IPS-NIHi7 (cell line): ENCODE results near the gene NKTR.

Experiments
- DNase-seq: peaks from one replicate; pipeline ENCODE4 v3.0.0; 2012; ENCODE audit warnings: mixed read lengths; ENCODE audit errors: extremely low spot score

The NKTR gene

DNA sequence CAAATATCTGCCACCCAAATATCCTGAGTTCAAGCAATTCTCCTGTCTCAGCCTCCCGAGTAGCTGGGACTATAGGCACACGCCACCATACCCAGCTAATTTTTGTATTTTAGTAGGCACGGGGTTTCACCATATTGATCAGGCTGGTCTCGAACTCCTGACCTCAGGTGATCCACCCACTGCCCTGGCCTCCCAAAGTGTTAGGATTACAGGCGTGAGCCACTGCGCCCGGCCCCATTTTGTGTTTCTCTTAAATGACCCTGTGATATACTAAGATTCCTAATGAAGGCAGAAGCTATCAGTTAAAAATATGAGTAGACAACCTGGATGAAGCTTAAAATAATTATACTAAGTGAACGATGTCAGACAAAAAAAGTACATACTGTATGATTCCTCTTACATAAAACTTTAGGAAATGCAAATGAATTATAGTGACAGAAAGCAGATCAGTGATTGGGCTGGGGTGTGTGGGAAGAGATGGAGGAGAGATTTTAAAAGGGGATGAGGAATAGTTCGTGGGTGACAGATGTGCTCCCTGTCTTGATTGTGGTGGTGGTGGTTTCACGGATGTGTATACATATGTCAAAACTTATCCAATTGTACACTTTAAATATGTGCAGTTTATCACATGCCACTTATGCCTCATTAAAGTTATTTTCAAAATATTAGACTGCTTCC lies 81.0 kb downstream of the NKTR start:
- no peak for DNase-seq

DNA sequence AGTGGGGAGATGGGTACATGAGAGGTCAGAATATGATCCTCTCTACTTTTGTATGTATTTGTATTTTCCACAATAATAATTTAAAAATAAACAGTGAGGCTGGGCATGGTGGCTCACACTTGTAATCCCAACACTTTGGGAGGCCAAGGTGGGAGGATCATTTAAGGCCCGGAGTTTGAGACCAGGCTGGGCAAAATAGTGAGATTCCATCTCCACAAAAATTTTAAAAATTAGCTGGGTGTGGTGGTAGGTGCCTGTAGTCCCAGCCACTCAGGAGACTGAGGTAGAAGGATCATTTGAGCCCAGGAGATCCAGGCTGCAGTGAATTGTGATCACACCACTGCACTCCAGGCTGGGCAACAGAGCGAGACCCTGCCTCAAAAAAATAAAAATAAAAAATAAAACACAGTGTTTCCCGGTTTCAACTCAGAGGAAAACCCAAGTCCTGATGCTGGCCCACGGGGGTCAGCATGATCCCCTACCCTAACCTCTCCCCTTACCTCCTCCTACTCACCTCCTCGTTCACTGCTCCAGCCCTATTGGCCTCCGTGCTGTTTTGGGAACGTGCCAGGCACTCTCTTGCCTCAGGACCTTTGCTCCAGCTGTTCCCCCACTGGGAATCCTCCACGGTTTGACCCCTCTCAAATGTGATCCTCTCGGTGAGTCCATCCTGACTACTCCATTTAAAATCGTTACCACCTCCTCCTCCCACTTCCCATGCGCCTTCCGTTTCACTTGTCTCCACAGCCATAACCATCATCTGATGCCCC lies 82.0 kb downstream of the NKTR start:
- no peak for DNase-seq

DNA sequence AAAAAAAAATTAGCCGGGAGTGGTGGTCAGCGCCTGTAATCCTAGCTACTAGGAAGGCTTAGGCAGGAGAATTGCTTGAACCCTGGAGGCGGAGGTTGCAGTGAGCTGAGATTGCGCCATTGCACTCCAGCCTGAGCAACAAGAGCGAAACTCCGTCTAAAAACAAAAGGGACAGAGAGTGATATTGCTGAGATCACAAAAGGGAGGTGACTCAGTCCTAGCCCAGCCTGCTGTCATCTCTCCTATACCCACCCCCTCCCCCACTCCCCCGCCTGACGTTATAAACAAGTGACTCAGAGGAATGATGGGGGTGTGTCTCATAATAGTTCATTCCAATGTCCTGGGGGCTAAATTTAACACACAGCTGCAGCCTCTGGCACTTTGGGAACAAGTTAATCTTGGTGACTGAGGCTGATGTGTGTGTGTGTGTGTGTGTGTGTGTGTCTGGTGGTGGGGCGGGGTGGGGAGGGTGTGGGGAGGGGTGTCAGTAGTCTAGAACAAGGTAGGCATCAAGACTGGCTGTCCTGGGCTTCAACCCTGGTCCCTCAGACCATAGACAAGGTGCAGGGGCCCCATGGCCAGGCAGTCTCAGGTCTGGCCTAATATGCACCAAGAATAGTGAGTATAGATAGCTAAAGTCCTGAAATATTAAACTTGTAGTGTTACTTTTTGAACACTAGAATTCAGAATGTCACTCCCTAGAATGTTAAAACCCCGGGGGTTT lies 83.6 kb downstream of the NKTR start:
- peak; percentile 76 for DNase-seq

DNA sequence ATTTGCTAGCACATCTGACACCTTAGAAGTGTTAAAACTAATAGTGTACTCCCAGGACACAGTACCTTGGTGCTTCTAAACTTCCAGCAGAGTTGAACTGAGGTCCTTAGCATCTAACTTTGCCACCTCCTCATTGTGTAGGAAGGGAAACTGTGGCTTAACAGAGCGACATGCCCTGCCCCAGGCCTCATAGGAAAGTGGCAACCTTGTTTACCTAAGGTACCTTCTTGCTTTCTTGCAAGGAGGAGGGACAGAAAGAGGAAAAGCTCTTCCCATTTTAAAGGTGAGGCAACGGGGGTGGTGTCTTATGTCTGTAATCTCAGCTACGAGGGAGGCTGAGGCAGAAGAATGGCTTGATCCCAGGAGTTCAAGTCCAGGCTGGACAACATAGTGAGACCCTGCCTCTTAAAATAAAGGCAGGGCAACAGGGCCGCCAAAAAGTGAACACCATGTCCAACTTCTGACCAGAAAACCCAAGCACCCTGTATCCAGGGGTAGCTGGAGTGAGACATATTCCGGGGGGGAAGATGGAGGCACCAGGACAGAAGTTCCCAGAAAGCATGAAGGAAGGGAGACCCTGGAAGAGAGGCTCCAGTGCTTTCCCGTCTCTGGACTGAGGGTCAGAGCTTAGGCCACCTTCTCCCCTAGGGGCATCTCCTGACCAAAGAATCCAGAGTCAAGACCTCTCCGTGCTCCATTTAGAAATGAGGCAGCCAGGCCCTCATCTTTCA lies 84.3 kb downstream of the NKTR start:
- no peak for DNase-seq

DNA sequence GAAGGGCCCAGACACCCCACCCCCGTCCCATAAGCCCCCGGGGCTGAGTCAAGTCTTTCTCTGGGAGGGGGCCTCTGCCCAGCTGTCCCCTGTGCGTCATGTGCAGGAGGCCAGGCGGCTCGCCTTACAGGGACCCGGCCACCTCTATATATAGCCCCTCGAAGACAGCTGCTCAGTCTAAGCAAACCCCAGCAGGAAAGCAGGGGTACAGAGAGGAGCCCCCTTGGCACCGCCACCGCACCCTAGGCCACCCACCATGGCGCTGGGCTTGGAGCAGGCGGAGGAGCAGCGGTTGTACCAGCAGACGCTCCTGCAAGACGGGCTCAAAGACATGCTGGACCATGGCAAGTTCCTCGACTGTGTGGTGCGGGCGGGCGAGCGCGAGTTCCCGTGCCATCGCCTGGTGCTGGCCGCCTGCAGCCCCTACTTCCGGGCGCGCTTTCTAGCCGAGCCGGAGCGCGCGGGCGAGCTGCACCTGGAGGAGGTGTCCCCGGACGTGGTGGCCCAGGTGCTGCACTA lies 84.9 kb downstream of the NKTR start, which contains the start of gene KLHL40:
Gene KLHL40, plus strand, starts transcription at position 175 of the 519 bp plus-strand sequence. Its CDS starts 82 bp downstream, at position 257.
- DNase-seq, result no peak

DNA sequence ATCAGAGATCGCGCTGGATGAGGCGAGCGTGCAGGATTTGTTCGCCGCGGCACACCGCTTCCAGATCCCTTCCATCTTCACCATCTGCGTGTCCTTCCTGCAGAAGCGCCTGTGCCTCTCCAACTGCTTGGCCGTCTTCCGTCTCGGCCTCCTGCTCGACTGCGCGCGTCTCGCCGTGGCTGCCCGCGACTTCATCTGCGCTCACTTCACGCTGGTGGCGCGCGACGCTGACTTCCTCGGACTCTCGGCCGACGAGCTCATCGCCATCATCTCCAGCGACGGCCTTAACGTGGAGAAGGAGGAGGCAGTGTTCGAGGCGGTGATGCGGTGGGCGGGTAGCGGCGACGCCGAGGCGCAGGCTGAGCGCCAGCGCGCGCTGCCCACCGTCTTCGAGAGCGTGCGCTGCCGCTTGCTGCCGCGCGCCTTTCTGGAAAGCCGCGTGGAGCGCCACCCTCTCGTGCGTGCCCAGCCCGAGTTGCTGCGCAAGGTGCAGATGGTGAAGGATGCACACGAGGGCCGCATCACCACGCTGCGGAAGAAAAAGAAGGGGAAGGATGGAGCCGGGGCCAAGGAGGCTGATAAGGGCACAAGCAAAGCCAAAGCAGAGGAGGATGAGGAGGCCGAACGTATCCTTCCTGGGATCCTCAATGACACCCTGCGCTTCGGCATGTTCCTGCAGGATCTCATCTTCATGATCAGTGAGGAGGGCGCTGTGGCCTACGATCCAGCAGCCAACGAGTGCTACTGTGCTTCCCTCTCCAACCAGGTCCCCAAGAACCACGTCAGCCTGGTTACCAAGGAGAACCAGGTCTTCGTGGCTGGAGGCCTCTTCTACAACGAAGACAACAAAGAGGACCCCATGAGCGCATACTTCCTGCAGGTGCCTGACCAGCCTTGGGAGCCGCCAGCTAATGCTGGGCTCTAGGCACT lies 85.7 kb downstream of the NKTR start:
- DNase-seq, result no peak

DNA sequence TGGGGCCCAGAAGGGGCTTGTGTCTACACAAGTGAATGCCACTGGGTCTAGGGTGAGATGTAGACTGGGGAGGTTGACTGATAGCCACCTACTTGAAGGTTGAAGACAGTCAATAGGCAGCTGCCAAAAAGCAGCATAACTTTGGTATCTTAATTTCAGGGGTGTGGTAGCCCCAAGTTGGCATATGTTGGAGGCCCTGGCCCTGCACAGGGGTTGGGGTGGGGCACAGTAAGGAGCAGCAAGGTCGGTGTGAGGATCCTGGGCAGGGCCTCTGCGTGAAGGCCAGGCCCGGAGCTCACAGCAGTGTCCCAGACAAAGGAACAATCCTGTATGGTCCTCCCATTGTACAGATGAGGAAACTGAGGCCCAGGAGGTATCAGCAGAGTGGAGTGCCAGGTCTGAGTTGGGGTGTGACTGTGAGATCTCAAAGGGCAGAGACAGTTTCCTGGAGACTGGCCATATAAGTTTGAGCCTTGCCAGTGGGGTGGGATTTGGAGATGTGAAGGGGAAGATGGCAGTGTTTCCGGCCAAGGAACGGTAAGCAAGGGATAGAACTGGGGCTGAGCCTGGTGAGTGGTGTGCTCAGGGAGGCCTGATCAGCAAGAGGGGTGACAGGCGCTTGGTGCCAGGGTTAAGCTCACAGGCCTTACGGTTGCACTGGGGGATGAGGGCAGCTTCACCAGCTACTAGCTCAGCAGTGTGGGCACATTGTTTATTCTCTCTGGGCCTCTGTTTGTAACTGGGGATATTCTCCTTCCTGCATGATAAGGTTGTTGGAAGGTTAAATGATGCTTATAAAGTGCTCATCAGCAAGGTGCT lies 86.6 kb downstream of the NKTR start:
- no peak for DNase-seq

DNA sequence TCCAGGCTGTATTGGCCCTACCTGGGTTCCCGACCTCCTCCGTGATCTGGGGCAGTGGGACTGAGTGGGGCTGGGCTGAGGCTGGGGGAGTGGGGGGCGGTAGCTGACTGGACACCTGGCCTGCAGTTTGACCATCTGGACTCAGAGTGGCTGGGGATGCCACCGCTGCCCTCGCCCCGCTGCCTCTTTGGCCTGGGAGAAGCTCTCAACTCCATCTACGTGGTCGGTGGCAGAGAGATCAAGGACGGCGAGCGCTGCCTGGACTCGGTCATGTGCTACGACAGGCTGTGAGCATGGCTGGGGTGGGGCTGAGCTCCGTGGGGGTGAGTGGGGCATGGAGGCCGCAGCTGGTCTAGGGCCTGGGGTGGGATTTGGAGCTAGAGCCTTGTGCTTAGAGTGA lies 87.5 kb downstream of the NKTR start:
- DNase-seq, result no peak

DNA sequence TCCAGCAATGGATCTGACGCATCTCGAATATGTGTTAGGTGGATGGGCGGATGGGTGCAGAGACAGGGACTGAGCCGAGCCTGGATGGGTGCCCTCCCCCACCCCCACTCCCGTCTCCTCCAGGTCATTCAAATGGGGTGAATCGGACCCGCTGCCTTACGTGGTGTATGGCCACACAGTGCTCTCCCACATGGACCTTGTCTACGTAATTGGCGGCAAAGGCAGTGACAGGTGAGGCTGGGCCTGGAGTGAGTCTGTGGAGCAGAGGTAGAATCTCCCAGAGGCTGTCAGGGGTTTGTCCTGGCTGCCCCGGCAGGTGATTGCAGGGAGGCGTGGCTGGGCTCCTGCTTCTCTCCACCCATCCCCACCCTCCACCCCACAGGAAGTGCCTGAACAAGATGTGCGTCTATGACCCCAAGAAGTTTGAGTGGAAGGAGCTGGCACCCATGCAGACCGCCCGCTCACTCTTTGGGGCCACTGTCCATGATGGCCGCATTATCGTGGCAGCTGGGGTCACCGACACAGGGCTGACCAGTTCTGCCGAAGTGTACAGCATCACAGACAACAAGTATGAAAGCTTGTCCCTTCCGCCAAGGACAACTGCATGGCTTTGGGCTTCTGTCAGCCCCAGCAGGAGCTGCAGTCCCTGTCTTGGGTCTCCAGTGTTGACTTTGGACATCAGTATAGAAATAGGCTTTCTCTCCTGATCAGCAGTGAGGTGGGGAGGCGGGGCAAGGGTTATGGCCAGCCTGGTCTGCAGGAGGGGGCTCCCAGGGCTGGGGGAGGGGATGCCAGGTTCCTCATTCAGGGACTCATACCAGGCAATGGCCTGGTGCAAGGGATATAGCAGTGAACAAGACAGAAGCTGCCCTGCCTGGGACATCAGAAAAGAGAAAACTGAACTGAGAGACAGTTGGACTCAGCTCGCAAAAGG lies 88.3 kb downstream of the NKTR start:
- no peak for DNase-seq

DNA sequence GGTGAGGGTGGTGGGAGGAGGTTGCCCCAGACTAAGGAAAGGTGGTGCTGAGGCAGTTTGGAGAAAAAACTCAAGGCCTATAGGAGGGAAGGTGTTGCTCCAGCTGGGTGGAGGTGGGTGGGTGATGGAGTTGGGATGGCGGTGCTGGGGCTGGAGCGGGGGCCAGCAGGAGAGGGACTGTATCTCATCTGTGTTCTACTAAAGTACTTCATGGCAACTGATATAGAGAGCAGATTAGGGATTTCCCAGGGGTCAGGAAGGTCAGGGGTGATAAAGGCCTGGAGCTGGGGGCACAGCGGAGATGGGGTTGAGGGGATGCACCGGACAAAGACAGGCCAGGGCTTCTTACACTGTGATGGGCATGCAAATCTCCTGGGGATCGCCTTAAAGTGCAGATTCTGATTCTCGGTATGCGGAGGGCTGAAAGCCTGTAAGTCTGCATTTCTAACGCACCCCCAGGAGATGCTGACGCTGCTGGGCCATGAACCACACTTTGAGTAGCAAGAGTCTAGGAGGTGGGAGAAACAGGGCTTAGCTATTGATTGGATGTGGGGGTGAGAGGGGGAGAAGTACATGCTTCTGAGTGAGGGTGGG lies 89.0 kb downstream of the NKTR start:
- DNase-seq, result no peak

DNA sequence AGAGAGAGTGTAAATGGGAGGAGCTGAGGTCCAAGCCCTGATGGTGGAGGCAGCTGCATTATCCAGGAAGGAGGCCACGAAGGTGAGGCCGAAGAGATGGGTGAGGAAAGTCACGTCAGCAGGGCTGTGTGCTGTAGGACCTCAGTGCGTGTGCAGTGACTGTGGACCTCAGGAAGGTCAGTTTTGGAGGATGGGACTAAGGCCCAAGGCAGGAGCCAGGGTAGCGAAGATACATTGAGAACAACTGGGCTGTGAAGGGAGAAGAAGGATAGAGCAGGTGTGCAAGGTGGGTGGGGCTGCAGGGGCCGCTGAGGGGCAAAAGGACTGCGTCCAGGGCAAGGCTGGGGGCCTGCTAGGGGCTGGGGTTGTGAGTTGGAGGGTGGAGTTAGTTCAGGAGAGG lies 89.7 kb downstream of the NKTR start:
- DNase-seq, result no peak

DNA sequence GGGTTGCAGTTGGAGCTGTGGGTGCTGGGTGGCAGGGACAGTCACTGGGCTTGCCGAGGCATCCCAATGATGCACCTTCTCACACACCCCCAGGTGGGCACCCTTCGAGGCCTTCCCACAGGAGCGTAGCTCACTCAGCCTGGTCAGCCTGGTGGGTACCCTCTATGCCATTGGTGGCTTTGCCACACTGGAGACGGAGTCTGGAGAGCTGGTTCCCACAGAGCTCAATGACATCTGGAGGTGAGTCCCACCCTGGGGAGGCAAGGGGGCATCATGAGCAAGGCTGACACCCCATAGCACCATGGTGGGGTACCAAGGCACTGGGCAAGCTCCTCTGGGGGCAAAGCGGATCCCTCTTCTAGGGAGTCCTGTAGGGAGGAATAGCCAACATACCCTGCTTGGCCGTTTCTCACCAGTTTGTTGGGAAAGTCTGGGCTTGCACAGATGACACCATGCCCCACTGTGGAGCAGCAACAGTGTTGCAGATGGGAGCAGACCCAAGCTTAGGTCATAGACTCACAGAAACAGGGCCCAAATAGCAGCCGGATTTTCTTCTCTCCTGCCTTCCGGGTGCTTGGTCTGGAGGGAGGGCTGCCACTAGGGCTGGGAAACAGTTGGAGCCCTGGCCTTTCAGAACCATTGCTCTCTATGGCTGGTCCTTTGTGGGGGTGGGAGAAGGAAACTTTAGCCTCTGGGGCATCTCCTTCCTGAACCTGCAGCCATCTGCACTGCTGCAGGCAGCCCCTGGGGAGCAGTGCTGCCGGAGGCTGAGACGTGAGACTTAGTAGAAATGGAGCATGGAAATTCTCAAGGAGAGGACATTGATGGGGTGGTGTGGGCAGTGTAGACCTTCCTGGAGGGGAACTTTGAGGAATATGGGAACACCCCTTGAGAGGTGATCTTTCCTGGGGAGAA lies 90.5 kb downstream of the NKTR start:
- DNase-seq, result no peak

DNA sequence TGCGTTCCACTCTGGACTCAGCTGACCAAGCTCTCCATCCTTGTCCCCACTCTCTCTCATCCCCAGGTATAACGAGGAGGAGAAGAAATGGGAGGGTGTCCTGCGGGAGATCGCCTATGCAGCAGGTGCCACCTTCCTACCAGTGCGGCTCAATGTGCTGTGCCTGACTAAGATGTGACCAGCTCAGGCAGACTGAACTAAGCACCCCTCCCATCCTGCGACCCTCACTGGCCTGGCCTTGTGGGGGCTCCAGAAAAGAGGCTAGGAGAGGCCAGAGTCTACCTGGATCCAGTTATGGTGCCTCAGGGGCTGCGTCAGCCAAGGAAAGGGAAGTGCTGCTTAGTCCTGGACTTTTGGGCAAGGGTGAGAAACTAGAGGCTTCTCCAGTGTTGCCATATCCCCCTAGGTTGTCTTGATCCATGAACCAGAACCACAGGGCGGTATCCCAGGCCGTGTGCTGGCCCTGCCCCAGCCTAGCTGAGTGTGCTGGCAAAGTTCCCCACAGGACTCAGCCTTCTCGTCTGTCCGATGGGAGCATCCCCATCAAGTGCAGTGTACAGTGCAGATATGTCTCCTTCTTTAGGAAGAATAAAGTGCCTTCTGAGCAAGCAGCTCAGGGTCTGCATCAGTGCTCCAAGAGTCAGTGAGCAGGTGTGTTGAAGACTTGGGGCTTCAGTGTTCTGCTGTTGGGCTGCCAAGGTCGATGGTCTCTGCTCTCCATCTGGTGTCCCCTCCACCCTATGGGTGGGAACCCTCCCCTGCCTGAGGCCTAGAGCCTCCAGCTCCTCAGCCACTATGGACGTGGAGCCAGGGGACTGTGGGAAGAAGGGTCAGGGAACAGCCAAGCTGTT lies 91.6 kb downstream of the NKTR start:
- no peak for DNase-seq

DNA sequence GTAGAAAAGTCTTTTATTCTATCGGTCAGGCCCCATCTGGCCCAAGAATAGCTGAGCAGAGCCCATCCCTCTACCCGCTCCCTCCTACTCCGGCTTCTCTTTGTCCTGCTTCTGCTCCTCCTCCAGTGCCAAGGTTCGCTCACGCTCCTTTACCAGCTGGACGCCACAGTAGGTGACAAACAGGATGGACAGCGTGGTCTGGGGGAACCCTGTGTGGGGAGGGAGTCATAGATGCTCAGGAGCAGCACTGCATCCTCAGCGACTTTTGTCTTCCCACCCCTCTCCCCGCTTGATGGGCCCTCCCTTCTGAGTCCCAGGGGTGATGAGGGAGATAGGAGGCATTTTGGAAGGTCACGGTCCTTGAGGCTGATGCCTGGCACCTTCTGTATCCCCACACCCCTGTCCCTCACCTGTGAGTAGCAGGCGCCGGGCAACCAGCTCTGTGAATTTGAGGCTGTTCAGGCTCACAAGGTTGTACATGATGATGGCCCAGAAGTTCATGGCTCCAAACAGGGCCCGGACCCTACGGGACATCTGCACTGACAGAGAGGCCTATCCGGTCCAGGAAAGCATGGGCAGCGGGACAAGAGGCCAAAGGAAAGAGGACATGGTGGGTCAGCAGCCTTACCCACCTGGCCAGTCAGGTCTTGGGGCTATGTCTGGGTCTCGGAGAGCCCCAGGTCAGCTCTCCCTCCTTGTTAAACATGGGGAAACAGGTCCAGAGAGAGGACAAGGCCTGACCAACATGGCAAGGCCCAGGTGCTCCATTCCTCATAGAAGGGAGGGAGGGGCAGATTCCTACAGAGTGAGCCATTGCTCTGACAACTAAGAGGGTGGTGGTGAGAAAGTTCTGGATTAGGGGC lies 92.4 kb downstream of the NKTR start:
- no peak for DNase-seq

DNA sequence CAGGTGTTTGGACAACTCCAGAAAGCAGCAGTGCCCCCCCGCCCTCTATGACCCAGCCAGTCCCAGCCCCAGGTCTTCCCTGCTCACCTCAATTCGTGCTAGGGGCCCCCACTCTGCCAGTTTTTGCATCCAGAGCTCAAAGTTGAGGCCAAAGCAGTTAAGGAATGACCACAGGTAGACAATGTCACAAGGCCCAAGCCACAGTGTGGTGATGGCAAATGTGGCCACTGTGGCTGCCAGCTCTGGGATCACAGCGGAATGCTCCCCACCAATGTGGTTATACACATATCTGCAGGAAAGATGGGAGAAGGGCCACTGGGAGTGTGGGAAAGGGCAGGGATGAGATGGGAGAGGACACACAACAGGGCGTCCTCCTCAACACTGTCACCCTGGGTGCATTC lies 93.0 kb downstream of the NKTR start:
- DNase-seq, result no peak
